ENCODE results near the gene HERC2. TPM values are rescaled to one million over a fixed set of nuclear protein-coding genes. Genes with fewer than 3 reads are reported as not detected.
A peak's percentile ranks its signal among the peaks of the same experiment; 100 is the strongest.

The HERC2 gene
- total and polyA plus RNA-seq, 2 experiments from 2014 or later, result 37.7 to 64.4 TPM

DNA sequence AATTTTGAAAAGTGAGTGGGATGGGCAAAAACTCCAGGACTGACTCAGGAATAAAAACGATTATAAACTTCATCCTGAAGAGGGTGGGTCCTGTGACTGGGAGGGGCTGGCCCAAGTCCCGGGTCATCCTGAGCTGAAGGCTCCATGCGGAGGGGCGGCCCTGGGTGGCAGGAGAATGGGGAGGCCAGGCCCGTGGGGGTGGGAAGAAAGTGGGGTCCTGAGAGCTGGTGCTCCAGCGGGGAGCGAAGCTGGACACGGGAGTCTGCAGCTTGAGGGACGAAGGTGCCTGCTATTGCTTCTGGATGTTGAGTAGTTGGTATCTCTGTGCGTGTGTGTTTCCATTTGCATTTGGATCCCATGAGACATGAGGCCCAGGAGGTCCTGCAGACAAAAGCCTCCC, 218.1 kb downstream of the HERC2 start:
- no peak for DNase-seq (ENCODE audit: low read depth in 1 of 2, low spot score in 1 of 2)
- H3K4me3 ChIP-seq, result no peak overlapping the region
- H3K4me1 ChIP-seq (ENCODE audit: low read depth), result no peaks in the 10 kb centered on the region
- no peak overlapping the region for H3K27ac ChIP-seq
- H3K27me3 ChIP-seq, result peaks cover 57% of the 10 kb centered on the region
- no peak for TF ChIP-seq CTCF (IDR thresholded peaks at IDR 0.05; ENCODE audit: low read depth, low read length)
- no peaks in the 10 kb centered on the region for H3K9me3 ChIP-seq (ENCODE audit: low read depth)
- H3K36me3 ChIP-seq, result no peaks in the 10 kb centered on the region

- Histone ChIP-seq H3K4me1 (ENCODE audit: low read depth) (no peaks in the 10 kb centered on the region), H3K4me3 (no peak overlapping the region), H3K27me3 (peaks cover 64% of the 10 kb centered on the region), H3K27ac (no peak overlapping the region), H3K36me3 (no peaks in the 10 kb centered on the region), H3K9me3 (ENCODE audit: low read depth) (no peaks in the 10 kb centered on the region)
- TF ChIP-seq CTCF (IDR thresholded peaks at IDR 0.05; ENCODE audit: low read depth, low read length), result no peak
- DNase-seq (ENCODE audit: low read depth in 1 of 2, low spot score in 1 of 2), result no peak
These were observed 220.0 kb downstream of the HERC2 start for GRCh38 chr15:28101983-28102441.

DNA sequence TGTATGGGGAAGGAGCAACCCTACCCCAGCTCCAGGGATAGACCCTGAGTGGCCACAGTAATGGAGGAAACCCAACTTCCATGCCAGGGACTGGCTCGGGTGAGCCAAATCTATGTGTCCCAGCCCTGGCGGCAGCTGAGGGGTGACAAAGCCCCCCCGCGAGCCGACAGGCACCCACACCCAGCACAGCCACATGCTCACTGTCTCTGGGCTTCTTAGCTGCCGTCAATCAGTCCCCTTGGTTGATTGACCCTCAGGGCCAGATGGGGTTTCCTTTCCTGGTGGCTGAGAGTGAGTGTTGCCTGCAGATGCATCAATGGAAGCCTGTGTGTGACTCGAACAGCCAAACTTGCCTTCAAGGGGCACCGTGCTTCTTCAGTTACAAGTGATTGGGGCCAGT, 220.8 kb downstream of the HERC2 start:
- Histone ChIP-seq H3K4me1 (ENCODE audit: low read depth) (no peaks in the 10 kb centered on the region), H3K27me3 (peaks cover 64% of the 10 kb centered on the region)
- DNase-seq (ENCODE audit: low read depth in 1 of 2, low spot score in 1 of 2), result no peak

GRCh38 chr15:28100516-28101195, 221.3 kb downstream of the HERC2 start:
- Histone ChIP-seq H3K36me3 (no peaks in the 10 kb centered on the region), H3K27me3 (peaks cover 60% of the 10 kb centered on the region), H3K4me3 (no peak overlapping the region), H3K9me3 (ENCODE audit: low read depth) (no peaks in the 10 kb centered on the region), H3K27ac (no peak overlapping the region), H3K4me1 (ENCODE audit: low read depth) (no peaks in the 10 kb centered on the region)
- TF ChIP-seq CTCF (IDR thresholded peaks at IDR 0.05; ENCODE audit: low read depth, low read length), result no peak
- no peak for DNase-seq (ENCODE audit: low read depth in 1 of 2, low spot score in 1 of 2)

More for the DNA sequence above, 220.8 kb downstream of the HERC2 start:
- H3K4me3 ChIP-seq, result no peak overlapping the region
- no peak overlapping the region for H3K27ac ChIP-seq
- H3K36me3 ChIP-seq, result no peaks in the 10 kb centered on the region
- TF ChIP-seq CTCF (IDR thresholded peaks at IDR 0.05; ENCODE audit: low read depth, low read length), result no peak
- no peaks in the 10 kb centered on the region for H3K9me3 ChIP-seq (ENCODE audit: low read depth)

- peak overlapping the region; percentile 15 for H3K4me3 ChIP-seq
- no peak for TF ChIP-seq CTCF (IDR thresholded peaks at IDR 0.05; ENCODE audit: low read depth, low read length)
- H3K4me1 ChIP-seq (ENCODE audit: low read depth), result no peaks in the 10 kb centered on the region
These were observed 222.3 kb downstream of the HERC2 start for GRCh38 chr15:28099555-28100140.

More at GRCh38 chr15:28099555-28100140, 222.3 kb downstream of the HERC2 start:
- Histone ChIP-seq H3K27me3 (peaks cover 67% of the 10 kb centered on the region), H3K9me3 (ENCODE audit: low read depth) (no peaks in the 10 kb centered on the region), H3K27ac (no peak overlapping the region), H3K36me3 (no peaks in the 10 kb centered on the region)
- DNase-seq (ENCODE audit: low read depth in 1 of 2, low spot score in 1 of 2), result no peak

All from cardiac muscle cell (in vitro differentiated cells and primary cell).